Dedifferentiated amniotic fluid mesenchymal stem cell (primary cell): ENCODE measurements around the gene OPCML.

ENCODE experiments used
- DNase-seq: peaks from one replicate; pipeline ENCODE4 v3.0.0-alpha.2; 2016; ENCODE audit errors: extremely low spot score

Gene OPCML

GRCh38 chr11:133034929-133035328, 497.4 kb downstream of the OPCML start:
- DNase-seq, result no peak

- no peak for DNase-seq
Observed at GRCh38 chr11:133029107-133029506, 503.2 kb downstream of the OPCML start.

GRCh38 chr11:133026952-133027351, 505.3 kb downstream of the OPCML start:
- DNase-seq, result no peak

GRCh38 chr11:133024301-133024700, 508.0 kb downstream of the OPCML start:
- no peak for DNase-seq

- no peak for DNase-seq
Observed at GRCh38 chr11:133023232-133023631, 509.1 kb downstream of the OPCML start.

GRCh38 chr11:133021553-133021952, 510.7 kb downstream of the OPCML start:
- no peak for DNase-seq

- no peak for DNase-seq
Observed at GRCh38 chr11:133020372-133020714, 512.0 kb downstream of the OPCML start.

GRCh38 chr11:133019545-133020371, 512.5 kb downstream of the OPCML start:
- DNase-seq, result no peak

- DNase-seq, result no peak
Observed at GRCh38 chr11:133015457-133015856, 516.8 kb downstream of the OPCML start.

GRCh38 chr11:133014337-133014736, 518.0 kb downstream of the OPCML start:
- no peak for DNase-seq

- DNase-seq, result no peak
Observed at GRCh38 chr11:133012803-133013202, 519.5 kb downstream of the OPCML start.

- DNase-seq, result no peak
Observed at GRCh38 chr11:133011604-133012003, 520.7 kb downstream of the OPCML start.

GRCh38 chr11:133007027-133007584, 525.2 kb downstream of the OPCML start:
- no peak for DNase-seq

- DNase-seq, result no peak
Observed at GRCh38 chr11:133004369-133004768, 527.9 kb downstream of the OPCML start.

GRCh38 chr11:132999516-132999915, 532.8 kb downstream of the OPCML start:
- DNase-seq, result no peak

GRCh38 chr11:132999031-132999430, 533.3 kb downstream of the OPCML start:
- DNase-seq, result no peak

GRCh38 chr11:132997396-132997795, 534.9 kb downstream of the OPCML start:
- no peak for DNase-seq

- DNase-seq, result no peak
Observed at GRCh38 chr11:132994966-132995365, 537.3 kb downstream of the OPCML start.

GRCh38 chr11:132993991-132994502, 538.3 kb downstream of the OPCML start:
- no peak for DNase-seq

- DNase-seq, result no peak
Observed at GRCh38 chr11:132992838-132993631, 539.3 kb downstream of the OPCML start.

- no peak for DNase-seq
Observed at GRCh38 chr11:132988411-132988810, 543.9 kb downstream of the OPCML start.

GRCh38 chr11:132987936-132988335, 544.4 kb downstream of the OPCML start:
- DNase-seq, result no peak

- DNase-seq, result no peak
Observed at GRCh38 chr11:132983641-132983978, 548.7 kb downstream of the OPCML start.
